Measurements from ENCODE around the gene CACNA2D3. TPM values are rescaled to one million over a fixed set of nuclear protein-coding genes. Genes with fewer than 3 reads are reported as not detected.

Gene CACNA2D3
- total RNA-seq, 1 donor from 2014 or later = 0.70 TPM

- Histone ChIP-seq H3K4me1 (ENCODE audit: insufficient read depth, low read length) (no peaks in the 10 kb centered on the region), H4K20me1 (ENCODE audit: insufficient read depth, low read length) (no peaks in the 10 kb centered on the region), H3K27me3 (ENCODE audit: insufficient read depth, low read length) (no peaks in the 10 kb centered on the region), H3K4me3 (ENCODE audit: insufficient read depth, low read depth, low read length) (no peak overlapping the region), H2AFZ (ENCODE audit: low read depth, low read length) (no peak overlapping the region), H3K9me3 (ENCODE audit: insufficient read depth, low read depth, low read length) (no peaks in the 10 kb centered on the region), H3K27ac (ENCODE audit: low read depth, low read length) (no peak overlapping the region), H3K79me2 (ENCODE audit: insufficient read depth, low read length) (no peaks in the 10 kb centered on the region), H3K4me2 (ENCODE audit: low read length) (no peak overlapping the region), H3K36me3 (ENCODE audit: insufficient read depth, low read length) (no peaks in the 10 kb centered on the region), H3K9ac (ENCODE audit: low read length) (no peak overlapping the region)
- no peak overlapping the region for H3K4me3 Mint-ChIP-seq (ENCODE audit: unreplicated experiment)
- DNase-seq (ENCODE audit: low read depth) (no peak), FAIRE-seq (no peak)
- TF ChIP-seq EZH2 (IDR thresholded peaks at IDR 0.05; ENCODE audit: insufficient read depth, low read length) = no peak
- TF ChIP-seq, protein P1, sequence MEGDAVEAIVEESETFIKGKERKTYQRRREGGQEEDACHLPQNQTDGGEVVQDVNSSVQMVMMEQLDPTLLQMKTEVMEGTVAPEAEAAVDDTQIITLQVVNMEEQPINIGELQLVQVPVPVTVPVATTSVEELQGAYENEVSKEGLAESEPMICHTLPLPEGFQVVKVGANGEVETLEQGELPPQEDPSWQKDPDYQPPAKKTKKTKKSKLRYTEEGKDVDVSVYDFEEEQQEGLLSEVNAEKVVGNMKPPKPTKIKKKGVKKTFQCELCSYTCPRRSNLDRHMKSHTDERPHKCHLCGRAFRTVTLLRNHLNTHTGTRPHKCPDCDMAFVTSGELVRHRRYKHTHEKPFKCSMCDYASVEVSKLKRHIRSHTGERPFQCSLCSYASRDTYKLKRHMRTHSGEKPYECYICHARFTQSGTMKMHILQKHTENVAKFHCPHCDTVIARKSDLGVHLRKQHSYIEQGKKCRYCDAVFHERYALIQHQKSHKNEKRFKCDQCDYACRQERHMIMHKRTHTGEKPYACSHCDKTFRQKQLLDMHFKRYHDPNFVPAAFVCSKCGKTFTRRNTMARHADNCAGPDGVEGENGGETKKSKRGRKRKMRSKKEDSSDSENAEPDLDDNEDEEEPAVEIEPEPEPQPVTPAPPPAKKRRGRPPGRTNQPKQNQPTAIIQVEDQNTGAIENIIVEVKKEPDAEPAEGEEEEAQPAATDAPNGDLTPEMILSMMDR (IDR thresholded peaks at IDR 0.05; ENCODE audit: insufficient read depth, low read depth, low read length) = no peak
- H3K36me3 Mint-ChIP-seq (ENCODE audit: low read depth, unreplicated experiment) = no peaks in the 10 kb centered on the region
- H3K4me1 Mint-ChIP-seq (ENCODE audit: low read depth, unreplicated experiment) = no peaks in the 10 kb centered on the region
- H3K27me3 Mint-ChIP-seq (ENCODE audit: low read depth, unreplicated experiment) = peaks cover 7% of the 10 kb centered on the region
- no peak overlapping the region for H3K27ac Mint-ChIP-seq (ENCODE audit: unreplicated experiment)
- H3K9me3 Mint-ChIP-seq (ENCODE audit: unreplicated experiment) = no peaks in the 10 kb centered on the region
Measured at GRCh38 chr3:54093491-54094248, 28.7 kb upstream of the CACNA2D3 start.

- no peaks in the 10 kb centered on the region for H3K79me2 ChIP-seq (ENCODE audit: insufficient read depth, low read length)
- peaks cover 2% of the 10 kb centered on the region for H3K27me3 Mint-ChIP-seq (ENCODE audit: low read depth, unreplicated experiment)
- no peak for FAIRE-seq
Measured at GRCh38 chr3:54094926-54095325, 27.4 kb upstream of the CACNA2D3 start.

More at GRCh38 chr3:54094926-54095325, 27.4 kb upstream of the CACNA2D3 start:
- Histone ChIP-seq H3K27ac (ENCODE audit: low read depth, low read length) (no peak overlapping the region), H3K4me3 (ENCODE audit: insufficient read depth, low read depth, low read length) (no peak overlapping the region), H3K9me3 (ENCODE audit: insufficient read depth, low read depth, low read length) (no peaks in the 10 kb centered on the region), H3K9ac (ENCODE audit: low read length) (no peak overlapping the region), H3K27me3 (ENCODE audit: insufficient read depth, low read length) (no peaks in the 10 kb centered on the region), H3K4me1 (ENCODE audit: insufficient read depth, low read length) (no peaks in the 10 kb centered on the region), H4K20me1 (ENCODE audit: insufficient read depth, low read length) (no peaks in the 10 kb centered on the region), H3K36me3 (ENCODE audit: insufficient read depth, low read length) (no peaks in the 10 kb centered on the region), H2AFZ (ENCODE audit: low read depth, low read length) (no peak overlapping the region), H3K4me2 (ENCODE audit: low read length) (no peak overlapping the region)
- DNase-seq (ENCODE audit: low read depth) = no peak
- TF ChIP-seq, protein P1 (IDR thresholded peaks at IDR 0.05; ENCODE audit: insufficient read depth, low read depth, low read length) = no peak
- TF ChIP-seq EZH2 (IDR thresholded peaks at IDR 0.05; ENCODE audit: insufficient read depth, low read length) = no peak
- H3K36me3 Mint-ChIP-seq (ENCODE audit: low read depth, unreplicated experiment) = no peaks in the 10 kb centered on the region
- no peaks in the 10 kb centered on the region for H3K9me3 Mint-ChIP-seq (ENCODE audit: unreplicated experiment)
- no peaks in the 10 kb centered on the region for H3K4me1 Mint-ChIP-seq (ENCODE audit: low read depth, unreplicated experiment)
- H3K4me3 Mint-ChIP-seq (ENCODE audit: unreplicated experiment) = no peak overlapping the region
- H3K27ac Mint-ChIP-seq (ENCODE audit: unreplicated experiment) = no peak overlapping the region
